ENCODE measurements around the gene CBARP. TPM values are rescaled to one million over a fixed set of nuclear protein-coding genes. Genes with fewer than 3 reads are reported as not detected.

The CBARP gene
- total and polyA plus RNA-seq, 2 of the 13 experiments (the other 11 are each of a cell fraction or from before 2014, with no cell fraction given): 1.2 to 1.4 TPM

DNA sequence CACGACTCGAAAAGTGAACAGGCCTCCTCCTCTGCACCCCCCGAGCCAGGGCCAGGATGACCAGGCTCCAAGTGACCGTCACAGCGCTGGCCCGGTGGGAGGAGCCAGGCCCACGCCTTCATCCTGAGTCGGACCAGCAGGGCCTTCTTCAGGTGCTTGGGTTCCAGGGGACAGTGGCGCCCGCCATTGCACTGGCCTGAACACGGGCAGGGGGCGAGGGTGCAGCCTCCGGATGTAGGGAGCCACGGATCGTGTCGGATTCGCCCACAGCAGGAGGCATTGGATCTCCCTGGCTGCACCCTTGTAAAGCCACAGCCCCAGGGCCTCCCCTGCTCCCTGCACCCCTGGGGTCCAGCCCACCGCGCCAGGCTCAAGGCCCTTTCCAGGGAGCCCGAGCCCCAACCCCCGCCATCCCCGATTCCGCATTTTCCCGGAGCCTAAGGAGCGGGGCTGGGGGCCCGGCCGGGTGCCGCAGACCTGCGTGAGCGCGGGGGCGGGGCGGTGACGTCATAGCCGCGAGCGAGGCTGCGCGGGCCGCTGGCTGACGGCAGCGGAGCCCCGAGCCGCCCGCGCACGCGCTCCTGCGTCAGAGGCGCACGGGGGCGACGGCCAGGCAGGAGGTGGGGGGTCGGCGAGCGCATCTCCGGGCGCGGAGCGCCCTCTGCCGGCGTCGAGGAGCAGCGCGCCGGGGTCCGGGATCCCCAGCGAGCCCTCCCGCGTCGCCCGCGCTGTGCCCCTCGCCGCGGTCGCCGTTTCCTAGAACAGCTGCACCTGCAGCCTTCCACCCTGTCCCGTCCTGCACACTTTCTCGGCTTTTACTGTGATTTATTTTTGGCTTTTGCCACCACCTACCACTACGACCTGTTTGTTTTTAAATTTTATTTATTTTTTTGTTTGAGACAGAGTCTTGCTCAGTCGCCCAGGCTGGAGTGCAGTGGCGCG lies 2.3 kb upstream of the CBARP start (continued):
- no peak for TF ChIP-seq ZNF790 (CRISPR knock-in tag; IDR thresholded peaks at IDR 0.05; ENCODE audit: borderline replicate concordance)
- TF ChIP-seq, protein P1, sequence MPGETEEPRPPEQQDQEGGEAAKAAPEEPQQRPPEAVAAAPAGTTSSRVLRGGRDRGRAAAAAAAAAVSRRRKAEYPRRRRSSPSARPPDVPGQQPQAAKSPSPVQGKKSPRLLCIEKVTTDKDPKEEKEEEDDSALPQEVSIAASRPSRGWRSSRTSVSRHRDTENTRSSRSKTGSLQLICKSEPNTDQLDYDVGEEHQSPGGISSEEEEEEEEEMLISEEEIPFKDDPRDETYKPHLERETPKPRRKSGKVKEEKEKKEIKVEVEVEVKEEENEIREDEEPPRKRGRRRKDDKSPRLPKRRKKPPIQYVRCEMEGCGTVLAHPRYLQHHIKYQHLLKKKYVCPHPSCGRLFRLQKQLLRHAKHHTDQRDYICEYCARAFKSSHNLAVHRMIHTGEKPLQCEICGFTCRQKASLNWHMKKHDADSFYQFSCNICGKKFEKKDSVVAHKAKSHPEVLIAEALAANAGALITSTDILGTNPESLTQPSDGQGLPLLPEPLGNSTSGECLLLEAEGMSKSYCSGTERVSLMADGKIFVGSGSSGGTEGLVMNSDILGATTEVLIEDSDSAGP (CRISPR knock-in tag; IDR thresholded peaks at IDR 0.05; ENCODE audit: borderline replicate concordance): peak; percentile 59; the same call in 1 of the 2 replicates
- TF ChIP-seq, protein P2, sequence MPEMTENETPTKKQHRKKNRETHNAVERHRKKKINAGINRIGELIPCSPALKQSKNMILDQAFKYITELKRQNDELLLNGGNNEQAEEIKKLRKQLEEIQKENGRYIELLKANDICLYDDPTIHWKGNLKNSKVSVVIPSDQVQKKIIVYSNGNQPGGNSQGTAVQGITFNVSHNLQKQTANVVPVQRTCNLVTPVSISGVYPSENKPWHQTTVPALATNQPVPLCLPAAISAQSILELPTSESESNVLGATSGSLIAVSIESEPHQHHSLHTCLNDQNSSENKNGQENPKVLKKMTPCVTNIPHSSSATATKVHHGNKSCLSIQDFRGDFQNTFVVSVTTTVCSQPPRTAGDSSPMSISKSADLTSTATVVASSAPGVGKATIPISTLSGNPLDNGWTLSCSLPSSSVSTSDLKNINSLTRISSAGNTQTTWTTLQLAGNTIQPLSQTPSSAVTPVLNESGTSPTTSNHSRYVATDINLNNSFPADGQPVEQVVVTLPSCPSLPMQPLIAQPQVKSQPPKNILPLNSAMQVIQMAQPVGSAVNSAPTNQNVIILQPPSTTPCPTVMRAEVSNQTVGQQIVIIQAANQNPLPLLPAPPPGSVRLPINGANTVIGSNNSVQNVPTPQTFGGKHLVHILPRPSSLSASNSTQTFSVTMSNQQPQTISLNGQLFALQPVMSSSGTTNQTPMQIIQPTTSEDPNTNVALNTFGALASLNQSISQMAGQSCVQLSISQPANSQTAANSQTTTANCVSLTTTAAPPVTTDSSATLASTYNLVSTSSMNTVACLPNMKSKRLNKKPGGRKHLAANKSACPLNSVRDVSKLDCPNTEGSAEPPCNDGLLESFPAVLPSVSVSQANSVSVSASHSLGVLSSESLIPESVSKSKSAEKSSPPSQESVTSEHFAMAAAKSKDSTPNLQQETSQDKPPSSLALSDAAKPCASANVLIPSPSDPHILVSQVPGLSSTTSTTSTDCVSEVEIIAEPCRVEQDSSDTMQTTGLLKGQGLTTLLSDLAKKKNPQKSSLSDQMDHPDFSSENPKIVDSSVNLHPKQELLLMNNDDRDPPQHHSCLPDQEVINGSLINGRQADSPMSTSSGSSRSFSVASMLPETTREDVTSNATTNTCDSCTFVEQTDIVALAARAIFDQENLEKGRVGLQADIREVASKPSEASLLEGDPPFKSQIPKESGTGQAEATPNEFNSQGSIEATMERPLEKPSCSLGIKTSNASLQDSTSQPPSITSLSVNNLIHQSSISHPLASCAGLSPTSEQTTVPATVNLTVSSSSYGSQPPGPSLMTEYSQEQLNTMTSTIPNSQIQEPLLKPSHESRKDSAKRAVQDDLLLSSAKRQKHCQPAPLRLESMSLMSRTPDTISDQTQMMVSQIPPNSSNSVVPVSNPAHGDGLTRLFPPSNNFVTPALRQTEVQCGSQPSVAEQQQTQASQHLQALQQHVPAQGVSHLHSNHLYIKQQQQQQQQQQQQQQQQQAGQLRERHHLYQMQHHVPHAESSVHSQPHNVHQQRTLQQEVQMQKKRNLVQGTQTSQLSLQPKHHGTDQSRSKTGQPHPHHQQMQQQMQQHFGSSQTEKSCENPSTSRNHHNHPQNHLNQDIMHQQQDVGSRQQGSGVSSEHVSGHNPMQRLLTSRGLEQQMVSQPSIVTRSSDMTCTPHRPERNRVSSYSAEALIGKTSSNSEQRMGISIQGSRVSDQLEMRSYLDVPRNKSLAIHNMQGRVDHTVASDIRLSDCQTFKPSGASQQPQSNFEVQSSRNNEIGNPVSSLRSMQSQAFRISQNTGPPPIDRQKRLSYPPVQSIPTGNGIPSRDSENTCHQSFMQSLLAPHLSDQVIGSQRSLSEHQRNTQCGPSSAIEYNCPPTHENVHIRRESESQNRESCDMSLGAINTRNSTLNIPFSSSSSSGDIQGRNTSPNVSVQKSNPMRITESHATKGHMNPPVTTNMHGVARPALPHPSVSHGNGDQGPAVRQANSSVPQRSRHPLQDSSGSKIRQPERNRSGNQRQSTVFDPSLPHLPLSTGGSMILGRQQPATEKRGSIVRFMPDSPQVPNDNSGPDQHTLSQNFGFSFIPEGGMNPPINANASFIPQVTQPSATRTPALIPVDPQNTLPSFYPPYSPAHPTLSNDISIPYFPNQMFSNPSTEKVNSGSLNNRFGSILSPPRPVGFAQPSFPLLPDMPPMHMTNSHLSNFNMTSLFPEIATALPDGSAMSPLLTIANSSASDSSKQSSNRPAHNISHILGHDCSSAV (CRISPR knock-in tag; IDR thresholded peaks at IDR 0.05; ENCODE audit: borderline replicate concordance): no peak
- TF ChIP-seq MED8 (CRISPR knock-in tag; IDR thresholded peaks at IDR 0.05; ENCODE audit: insufficient replicate concordance): no peak
- TF ChIP-seq SMAD3 (CRISPR knock-in tag; IDR thresholded peaks at IDR 0.05): no peak
- TF ChIP-seq ZNF432 (CRISPR knock-in tag; IDR thresholded peaks at IDR 0.05; ENCODE audit: borderline replicate concordance): no peak
- TF ChIP-seq ZC3H13 (CRISPR knock-in tag; IDR thresholded peaks at IDR 0.05): no peak
- TF ChIP-seq, protein P3, sequence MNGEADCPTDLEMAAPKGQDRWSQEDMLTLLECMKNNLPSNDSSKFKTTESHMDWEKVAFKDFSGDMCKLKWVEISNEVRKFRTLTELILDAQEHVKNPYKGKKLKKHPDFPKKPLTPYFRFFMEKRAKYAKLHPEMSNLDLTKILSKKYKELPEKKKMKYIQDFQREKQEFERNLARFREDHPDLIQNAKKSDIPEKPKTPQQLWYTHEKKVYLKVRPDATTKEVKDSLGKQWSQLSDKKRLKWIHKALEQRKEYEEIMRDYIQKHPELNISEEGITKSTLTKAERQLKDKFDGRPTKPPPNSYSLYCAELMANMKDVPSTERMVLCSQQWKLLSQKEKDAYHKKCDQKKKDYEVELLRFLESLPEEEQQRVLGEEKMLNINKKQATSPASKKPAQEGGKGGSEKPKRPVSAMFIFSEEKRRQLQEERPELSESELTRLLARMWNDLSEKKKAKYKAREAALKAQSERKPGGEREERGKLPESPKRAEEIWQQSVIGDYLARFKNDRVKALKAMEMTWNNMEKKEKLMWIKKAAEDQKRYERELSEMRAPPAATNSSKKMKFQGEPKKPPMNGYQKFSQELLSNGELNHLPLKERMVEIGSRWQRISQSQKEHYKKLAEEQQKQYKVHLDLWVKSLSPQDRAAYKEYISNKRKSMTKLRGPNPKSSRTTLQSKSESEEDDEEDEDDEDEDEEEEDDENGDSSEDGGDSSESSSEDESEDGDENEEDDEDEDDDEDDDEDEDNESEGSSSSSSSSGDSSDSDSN (CRISPR knock-in tag; IDR thresholded peaks at IDR 0.05): peak; percentile 40; the same call in 1 of the 2 replicates
- TF ChIP-seq, protein P4, sequence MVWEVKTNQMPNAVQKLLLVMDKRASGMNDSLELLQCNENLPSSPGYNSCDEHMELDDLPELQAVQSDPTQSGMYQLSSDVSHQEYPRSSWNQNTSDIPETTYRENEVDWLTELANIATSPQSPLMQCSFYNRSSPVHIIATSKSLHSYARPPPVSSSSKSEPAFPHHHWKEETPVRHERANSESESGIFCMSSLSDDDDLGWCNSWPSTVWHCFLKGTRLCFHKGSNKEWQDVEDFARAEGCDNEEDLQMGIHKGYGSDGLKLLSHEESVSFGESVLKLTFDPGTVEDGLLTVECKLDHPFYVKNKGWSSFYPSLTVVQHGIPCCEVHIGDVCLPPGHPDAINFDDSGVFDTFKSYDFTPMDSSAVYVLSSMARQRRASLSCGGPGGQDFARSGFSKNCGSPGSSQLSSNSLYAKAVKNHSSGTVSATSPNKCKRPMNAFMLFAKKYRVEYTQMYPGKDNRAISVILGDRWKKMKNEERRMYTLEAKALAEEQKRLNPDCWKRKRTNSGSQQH (CRISPR knock-in tag; IDR thresholded peaks at IDR 0.05; ENCODE audit: low read depth): no peak
- TF ChIP-seq ZFP36 (IDR thresholded peaks at IDR 0.05; ENCODE audit: borderline replicate concordance, low read depth, low read length, partially characterized antibody): no peak
- no peak for TF ChIP-seq NFYB (CRISPR knock-in tag; IDR thresholded peaks at IDR 0.05)
- no peak for TF ChIP-seq ZNF792 (CRISPR knock-in tag; IDR thresholded peaks at IDR 0.05)
- TF ChIP-seq SOX13 (IDR thresholded peaks at IDR 0.05): no peak
- TF ChIP-seq SOX13 (CRISPR knock-in tag; conservative IDR thresholded peaks at IDR 0.05 in 1 of 2, IDR thresholded peaks at IDR 0.05 in 1 of 2): 0 out of 4 replicates have a peak, but pooled peaks of 1 of the 2 experiments have one; percentile 6
